Myocyte (in vitro differentiated cells): ENCODE results near the gene HLA-E. TPM values are rescaled to one million over a fixed set of nuclear protein-coding genes. Genes with fewer than 3 reads are reported as not detected.
A peak's percentile ranks its signal among the peaks of the same experiment; 100 is the strongest.

Source experiments
- DNase-seq: peaks from one replicate; pipeline ENCODE4 v3.0.0-alpha.2; 2012; ENCODE audit warnings: low read depth
- total RNA-seq: library from RNA; depleted of rRNA; stranded (reverse); fragments of >200 nt; gene quantifications from 2 replicates; pipeline ENCODE4 v1.2.3, GENCODE V29; 2014

HLA-E gene
- total RNA-seq, 1 donor from 2014 or later: 91.7 TPM

- DNase-seq: no peak
These were observed 44.4 kb downstream of the HLA-E start for GRCh38 chr6:30533460-30534294.

- DNase-seq: no peak
These were observed 48.6 kb downstream of the HLA-E start for GRCh38 chr6:30537931-30538330.

- peak; percentile 81 for DNase-seq
These were observed 52.5 kb downstream of the HLA-E start for GRCh38 chr6:30541515-30542403.

DNA sequence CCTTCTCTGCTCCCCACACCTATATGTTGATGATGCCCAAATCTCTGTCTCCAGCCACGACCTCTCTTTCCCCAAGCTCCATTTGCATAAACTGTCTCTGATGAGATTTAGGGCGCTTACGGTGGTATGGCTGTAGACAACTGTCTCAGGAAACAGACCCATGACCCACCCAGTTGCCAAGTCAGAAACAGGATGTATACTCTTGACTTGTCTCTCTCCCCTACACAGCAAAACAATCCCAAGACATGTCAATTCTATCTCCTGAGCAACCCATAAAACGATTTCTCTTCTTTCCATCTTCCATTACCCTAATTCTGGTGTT lies 53.1 kb downstream of the HLA-E start:
- no peak for DNase-seq

DNA sequence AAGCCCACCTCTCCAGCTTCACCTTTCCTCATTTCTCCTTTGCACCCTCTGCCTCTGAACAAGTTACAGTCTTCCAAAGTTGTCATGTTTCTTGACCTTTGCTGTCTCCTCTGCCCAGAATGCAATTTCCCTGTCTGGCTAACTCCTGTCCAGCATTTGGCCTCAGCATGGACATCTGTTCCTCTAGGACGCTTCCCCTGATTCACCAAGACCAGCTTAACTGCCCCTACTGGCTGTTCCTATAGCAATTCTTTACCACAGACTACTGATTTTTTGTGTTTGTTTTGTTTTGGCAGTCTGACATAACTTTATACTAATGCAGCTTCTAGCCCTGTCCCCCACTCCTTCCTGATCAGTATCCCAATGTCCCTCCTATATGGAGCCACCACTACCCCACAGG lies 53.6 kb downstream of the HLA-E start:
- DNase-seq: peak; percentile 18

Other genes with a start within 250 kb of the HLA-E start
- 11.6 and 12.9 TPM in 2 replicates for gene TRIM39, start 162.6 kb upstream of the HLA-E start, total RNA-seq
- 11.2 and 24.6 TPM in 2 replicates for gene RPP21, start 144.4 kb upstream of the HLA-E start, total RNA-seq
- gene GNL1, start 67.0 kb downstream of the HLA-E start, total RNA-seq: 22.3 and 28.4 TPM in 2 replicates
- gene PRR3, start 67.8 kb downstream of the HLA-E start, total RNA-seq: 6.5 and 6.6 TPM in 2 replicates
- 59.6 and 66.3 TPM in 2 replicates for gene ABCF1, start 81.9 kb downstream of the HLA-E start, total RNA-seq
- 32.1 and 40.0 TPM in 2 replicates for gene PPP1R10, start 127.7 kb downstream of the HLA-E start, total RNA-seq
- 64.3 and 65.5 TPM in 2 replicates for gene MRPS18B, start 128.3 kb downstream of the HLA-E start, total RNA-seq
- gene ATAT1, start 137.4 kb downstream of the HLA-E start, total RNA-seq: 8.1 and 13.3 TPM in 2 replicates
- gene C6orf136, start 157.6 kb downstream of the HLA-E start, total RNA-seq: 7.0 and 7.5 TPM in 2 replicates
- gene DHX16, start 183.5 kb downstream of the HLA-E start, total RNA-seq: 25.3 and 28.8 TPM in 2 replicates
- 89.3 and 103 TPM in 2 replicates for gene PPP1R18, start 197.1 kb downstream of the HLA-E start, total RNA-seq
- gene NRM, start 201.5 kb downstream of the HLA-E start, total RNA-seq: 2.9 and 4.5 TPM in 2 replicates
- gene MDC1, start 227.8 kb downstream of the HLA-E start, total RNA-seq: 8.0 and 8.2 TPM in 2 replicates
- 562 and 698 TPM in 2 replicates for gene TUBB, start 230.8 kb downstream of the HLA-E start, total RNA-seq